Fibroblast of the conjunctiva (primary cell): ENCODE results near the gene ANK3.

ENCODE experiments used
- DNase-seq: peaks from one replicate; pipeline ENCODE4 v3.0.0-alpha.2; 2010; ENCODE audit warnings: low read depth

ANK3 gene

DNA sequence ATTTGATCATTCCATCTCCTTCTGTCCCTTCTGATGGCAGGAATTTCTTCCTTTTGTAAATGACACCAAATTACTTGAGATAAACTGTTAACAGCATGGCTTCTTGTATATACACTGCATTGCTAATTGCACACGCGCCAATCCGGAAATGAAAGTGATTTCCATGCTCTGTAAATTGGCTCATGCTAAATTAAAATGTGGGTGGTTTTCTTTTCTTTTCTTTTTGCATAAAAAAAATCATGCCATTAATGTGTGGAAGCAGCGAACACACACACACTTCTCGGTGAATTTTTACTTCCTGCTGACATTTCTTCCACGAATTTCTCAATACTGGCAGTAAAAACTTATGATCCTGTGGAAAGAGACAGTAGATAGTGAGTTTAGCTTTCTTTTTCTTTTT is 360.2 kb downstream of the ANK3 start:
- no peak for DNase-seq

- DNase-seq, result no peak
Measured at GRCh38 chr10:60028081-60028480, 361.6 kb downstream of the ANK3 start.

GRCh38 chr10:60025279-60025678 is 364.4 kb downstream of the ANK3 start:
- no peak for DNase-seq

GRCh38 chr10:60024506-60024905 is 365.2 kb downstream of the ANK3 start:
- DNase-seq, result no peak

- DNase-seq, result no peak
Measured at GRCh38 chr10:60023155-60023877, 366.4 kb downstream of the ANK3 start.

DNA sequence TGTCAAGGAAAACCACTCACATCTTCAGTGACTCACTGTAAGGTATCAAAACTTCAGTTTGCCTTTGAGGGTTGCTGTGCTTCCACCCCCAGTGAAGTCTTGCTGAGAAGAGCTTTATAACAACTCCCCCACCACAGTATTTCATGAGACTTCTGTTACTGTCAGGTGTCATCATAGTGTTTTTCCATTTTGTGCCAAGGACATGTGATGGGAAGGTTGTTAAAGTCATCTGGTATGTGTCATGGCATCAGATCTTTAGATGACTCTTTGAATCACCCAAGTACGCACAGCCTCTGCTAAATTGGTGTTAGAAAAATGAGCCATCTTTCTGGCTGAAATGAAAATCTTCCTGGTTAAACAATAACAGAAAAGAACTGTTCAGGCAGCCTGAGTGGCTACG is 368.3 kb downstream of the ANK3 start:
- DNase-seq, result no peak

- DNase-seq, result no peak
Measured at GRCh38 chr10:60016794-60017193, 372.9 kb downstream of the ANK3 start.

- DNase-seq, result no peak
Measured at GRCh38 chr10:60009710-60010383, 379.8 kb downstream of the ANK3 start.

GRCh38 chr10:60009276-60009675 is 380.4 kb downstream of the ANK3 start:
- DNase-seq, result no peak

- no peak for DNase-seq
Measured at GRCh38 chr10:60008816-60009215, 380.9 kb downstream of the ANK3 start.

- DNase-seq, result no peak
Measured at GRCh38 chr10:60006062-60006461, 383.6 kb downstream of the ANK3 start.

GRCh38 chr10:60003651-60004523 is 385.8 kb downstream of the ANK3 start:
- no peak for DNase-seq

DNA sequence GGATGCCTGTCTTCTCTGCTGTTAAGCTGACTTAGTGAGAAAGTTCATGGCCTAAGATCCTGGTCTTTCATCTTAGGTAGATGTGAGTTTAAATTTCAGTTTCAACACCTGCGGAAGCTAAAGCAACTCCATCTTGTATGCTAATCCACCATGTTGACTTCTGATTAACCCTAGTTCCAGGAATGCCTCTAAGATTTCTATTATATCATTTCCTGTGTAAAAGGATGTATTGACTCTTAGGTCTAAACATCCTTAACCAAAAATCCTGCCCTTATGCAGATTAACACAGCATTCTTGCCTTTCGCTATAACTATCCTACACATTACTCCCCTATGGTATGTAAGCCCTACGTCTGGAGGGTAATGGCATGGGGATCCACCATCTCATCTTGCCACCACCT is 388.9 kb downstream of the ANK3 start:
- no peak for DNase-seq

GRCh38 chr10:59997827-59998525 is 391.7 kb downstream of the ANK3 start:
- no peak for DNase-seq

- no peak for DNase-seq
Measured at GRCh38 chr10:59995862-59996261, 393.8 kb downstream of the ANK3 start.

DNA sequence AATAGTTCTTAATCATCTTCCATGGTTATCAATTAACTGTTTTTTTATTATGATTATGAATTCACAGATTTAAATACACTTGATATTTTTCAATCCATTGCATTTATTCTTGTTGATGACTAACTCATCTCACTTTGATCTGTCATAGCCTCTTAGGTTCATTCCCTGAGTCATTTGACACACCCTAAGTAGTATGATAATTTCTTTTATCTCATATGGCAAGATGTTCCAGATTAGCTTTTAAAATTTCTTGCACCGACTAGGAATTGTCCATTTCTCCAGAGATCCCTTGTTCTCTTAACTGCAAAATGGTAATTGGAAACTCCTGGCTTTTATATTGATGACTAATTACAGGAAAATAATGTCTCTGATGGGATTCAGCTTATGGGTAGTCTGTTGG is 395.7 kb downstream of the ANK3 start:
- DNase-seq, result no peak

DNA sequence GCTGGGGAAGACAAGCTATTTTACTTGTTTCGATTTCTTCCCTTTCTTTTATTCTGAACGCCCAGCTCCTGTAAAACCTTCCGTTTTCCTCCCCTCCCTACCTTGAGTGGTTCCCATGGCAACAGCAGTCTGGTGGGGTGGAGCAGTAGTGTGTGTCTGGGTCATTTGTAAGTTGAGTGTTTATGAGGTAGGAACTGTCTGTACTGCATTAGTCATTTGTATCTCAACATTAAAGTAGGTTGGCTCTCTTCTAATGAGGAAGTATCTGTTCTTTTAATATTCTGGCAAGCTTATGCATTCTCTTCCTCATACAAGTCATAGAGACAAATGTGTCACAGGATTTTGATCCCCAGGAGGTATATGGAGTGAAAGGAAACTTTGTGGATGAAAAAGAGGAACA is 398.0 kb downstream of the ANK3 start:
- DNase-seq, result peak; percentile 10

GRCh38 chr10:59991117-59991516 is 398.6 kb downstream of the ANK3 start:
- no peak for DNase-seq

DNA sequence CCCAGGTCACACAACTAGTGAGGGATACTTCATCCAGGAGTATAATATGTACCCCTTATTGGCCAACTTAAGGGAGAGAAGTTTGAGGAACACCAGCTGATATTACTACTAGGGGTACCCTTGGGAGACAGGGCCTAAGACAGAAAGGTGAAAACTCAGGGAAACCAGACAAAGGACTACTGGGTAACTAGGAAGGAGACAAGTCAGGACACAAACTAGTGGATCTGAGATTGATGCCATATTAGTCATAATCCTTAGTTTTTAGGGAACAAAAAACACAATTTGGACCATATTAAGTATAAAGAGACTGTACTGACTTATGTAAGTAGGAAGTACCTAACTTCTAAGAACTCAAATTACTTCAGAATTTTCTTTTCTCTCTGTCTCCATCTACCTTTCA is 404.0 kb downstream of the ANK3 start:
- no peak for DNase-seq

DNA sequence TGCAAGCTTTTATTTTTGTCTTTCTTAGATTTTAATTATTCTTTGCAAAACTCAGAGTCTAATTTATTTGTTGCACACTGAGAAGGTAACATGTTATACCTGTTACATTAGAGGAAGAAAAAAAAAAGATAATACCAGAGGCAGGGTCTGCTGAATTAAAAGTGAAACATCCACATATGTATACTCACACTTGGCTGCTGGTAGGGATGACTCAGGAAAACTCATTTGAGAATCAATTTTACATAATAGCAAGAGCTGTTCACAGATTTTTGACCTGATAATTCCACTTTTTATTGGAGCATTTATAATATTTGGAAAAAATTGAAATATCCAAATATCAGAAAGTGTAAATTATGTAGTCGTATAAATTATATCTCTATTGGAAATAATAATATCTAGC is 405.3 kb downstream of the ANK3 start:
- DNase-seq, result no peak

DNA sequence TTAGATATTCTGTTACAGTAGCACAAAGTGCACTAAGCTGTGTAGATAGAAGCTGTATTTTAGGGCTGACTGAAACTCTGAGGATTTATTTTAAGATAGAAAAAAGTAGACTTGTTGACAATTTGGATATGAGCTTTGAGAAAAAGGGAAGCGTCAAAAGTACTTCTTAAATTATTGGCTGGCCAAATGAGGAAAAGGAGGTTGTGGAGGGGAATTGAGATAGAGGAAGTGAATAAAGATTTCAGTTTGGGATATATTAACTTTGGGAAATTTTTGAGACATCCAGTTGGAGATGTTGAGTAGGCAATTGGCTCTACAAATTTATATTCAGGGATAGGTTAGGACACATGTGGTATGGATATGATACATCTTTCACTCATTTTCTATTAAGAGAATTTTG is 409.3 kb downstream of the ANK3 start:
- DNase-seq, result no peak

DNA sequence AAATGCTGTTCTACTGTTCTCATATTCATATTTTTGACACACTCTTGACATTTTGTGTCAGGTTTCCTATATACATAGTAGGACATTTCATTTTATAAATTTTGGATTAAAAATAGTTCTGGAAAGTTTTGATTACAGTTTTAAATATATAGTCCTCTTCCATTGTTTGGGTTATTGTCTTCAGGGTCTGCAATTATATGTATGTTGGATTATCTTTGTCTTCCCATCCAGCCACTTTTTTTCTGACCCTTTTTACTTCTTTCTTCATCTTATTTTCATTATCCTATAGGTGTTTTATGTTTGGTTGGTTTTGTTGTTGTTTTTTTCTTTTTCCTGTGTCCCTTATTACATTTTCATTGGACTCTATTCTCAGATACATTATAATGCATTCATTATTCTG is 412.2 kb downstream of the ANK3 start:
- DNase-seq, result no peak
